ENCODE data around the gene SLC17A2. TPM values are rescaled to one million over a fixed set of nuclear protein-coding genes. Genes with fewer than 3 reads are reported as not detected.

Gene SLC17A2
- total RNA-seq, 4 donors from 2014 or later: not detected

GRCh38 chr6:25888626-25889025 is 41.9 kb downstream of the SLC17A2 start:
- no peak for TF ChIP-seq CTCF (IDR thresholded peaks at IDR 0.05; ENCODE audit: low read depth)

GRCh38 chr6:25886066-25886465 is 44.4 kb downstream of the SLC17A2 start:
- no peak for TF ChIP-seq CTCF (IDR thresholded peaks at IDR 0.05; ENCODE audit: low read depth)

- TF ChIP-seq CTCF (IDR thresholded peaks at IDR 0.05; ENCODE audit: low read depth): no peak
Measured at GRCh38 chr6:25883991-25884390, 46.5 kb downstream of the SLC17A2 start.

- TF ChIP-seq CTCF (IDR thresholded peaks at IDR 0.05; ENCODE audit: low read depth): no peak
Measured at GRCh38 chr6:25883536-25883935, 47.0 kb downstream of the SLC17A2 start.

GRCh38 chr6:25882051-25882496 is 48.4 kb downstream of the SLC17A2 start:
- no peak for TF ChIP-seq CTCF (IDR thresholded peaks at IDR 0.05; ENCODE audit: low read depth)

GRCh38 chr6:25880601-25881000 is 49.9 kb downstream of the SLC17A2 start:
- no peak for TF ChIP-seq CTCF (IDR thresholded peaks at IDR 0.05; ENCODE audit: low read depth)

- no peak for TF ChIP-seq CTCF (IDR thresholded peaks at IDR 0.05; ENCODE audit: low read depth)
Measured at GRCh38 chr6:25878721-25879322, 51.7 kb downstream of the SLC17A2 start.
